LHCN-M2 (cell line): Measurements from ENCODE around the gene SNRNP27. TPM values are rescaled to one million over a fixed set of nuclear protein-coding genes. Genes with fewer than 3 reads are reported as not detected.
"Not testable (repeated sequence)": the region's sequence is repeated elsewhere in the genome, so short reads cannot be mapped to it uniquely, and the experiment has no call there.

Experiments used
- DNase-seq: peaks from one replicate; pipeline ENCODE4 v3.0.0-alpha.2; 2012; ENCODE audit warnings: low read depth
- total RNA-seq: library from RNA; depleted of rRNA; stranded (reverse); fragments of >200 nt; gene quantifications from 2 replicates; pipeline ENCODE4 v1.2.3, GENCODE V29; 2014; rRNA removed

SNRNP27 gene
- total RNA-seq, 1 experiment from 2014 or later: 93.7 TPM

DNA sequence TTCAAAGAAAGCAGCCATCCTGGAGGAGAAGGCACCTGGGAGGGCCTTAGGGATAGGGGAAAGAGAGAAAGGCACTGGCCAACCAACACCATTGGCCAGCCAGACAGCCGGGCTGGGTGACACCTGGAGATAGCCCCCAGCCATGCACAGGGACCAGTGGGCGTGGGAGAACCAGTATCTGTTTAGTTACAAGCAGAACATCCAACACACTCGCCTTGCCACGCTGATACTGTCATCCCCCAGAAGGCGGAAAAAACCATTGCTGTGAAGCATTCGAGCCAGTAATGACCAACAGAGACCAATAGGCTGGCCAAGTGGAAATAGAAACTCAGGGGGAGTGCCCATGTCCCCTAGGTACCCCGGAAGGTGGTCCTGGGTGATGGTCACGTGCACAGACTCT, 52.2 kb downstream of the SNRNP27 start:
- no peak for DNase-seq

DNA sequence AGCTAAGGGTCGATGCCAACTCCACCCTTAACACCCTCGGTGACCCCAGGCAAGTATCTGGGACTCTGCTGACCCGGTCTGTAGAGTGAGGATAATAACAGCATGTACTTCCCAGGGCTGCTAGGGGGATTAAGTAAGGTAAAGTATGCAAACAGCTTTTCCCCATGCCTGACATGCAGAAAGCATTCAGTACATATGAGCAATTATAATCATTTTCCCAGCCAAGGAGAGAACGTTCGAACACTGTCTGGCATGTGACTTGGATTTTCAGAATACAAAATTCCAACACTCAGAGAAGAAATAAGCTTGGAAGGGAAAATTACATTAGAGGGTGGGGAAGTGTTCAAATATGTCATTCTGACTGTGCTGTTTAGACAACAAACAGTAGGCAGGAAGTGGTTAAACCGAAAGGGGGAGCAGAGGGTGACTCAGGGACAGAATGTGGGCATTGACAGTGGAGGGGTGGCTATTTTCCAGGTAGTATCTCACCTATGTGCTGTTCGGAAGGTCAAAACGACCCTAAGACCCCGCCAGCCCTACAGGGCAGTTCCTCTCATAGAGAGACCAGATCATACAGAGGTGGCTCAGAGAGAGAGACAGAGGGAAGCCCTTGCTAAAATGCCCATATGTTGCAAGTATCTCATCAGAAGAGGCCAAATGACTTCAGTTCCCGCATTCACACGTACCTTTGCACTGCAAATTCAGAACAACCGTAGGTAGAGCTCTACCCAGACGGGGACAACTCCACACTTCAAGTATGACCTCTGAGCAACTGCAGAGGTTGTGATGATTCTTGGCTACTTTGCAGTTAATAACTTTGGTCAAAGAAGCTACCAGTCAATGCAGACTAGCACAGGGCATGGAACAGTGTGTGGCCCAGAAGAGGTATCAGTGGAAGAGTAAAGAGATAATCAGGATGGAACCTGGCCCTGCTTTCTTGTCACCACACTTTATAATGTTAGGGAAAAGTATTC, 52.9 kb downstream of the SNRNP27 start:
- DNase-seq: peak; percentile 73

DNA sequence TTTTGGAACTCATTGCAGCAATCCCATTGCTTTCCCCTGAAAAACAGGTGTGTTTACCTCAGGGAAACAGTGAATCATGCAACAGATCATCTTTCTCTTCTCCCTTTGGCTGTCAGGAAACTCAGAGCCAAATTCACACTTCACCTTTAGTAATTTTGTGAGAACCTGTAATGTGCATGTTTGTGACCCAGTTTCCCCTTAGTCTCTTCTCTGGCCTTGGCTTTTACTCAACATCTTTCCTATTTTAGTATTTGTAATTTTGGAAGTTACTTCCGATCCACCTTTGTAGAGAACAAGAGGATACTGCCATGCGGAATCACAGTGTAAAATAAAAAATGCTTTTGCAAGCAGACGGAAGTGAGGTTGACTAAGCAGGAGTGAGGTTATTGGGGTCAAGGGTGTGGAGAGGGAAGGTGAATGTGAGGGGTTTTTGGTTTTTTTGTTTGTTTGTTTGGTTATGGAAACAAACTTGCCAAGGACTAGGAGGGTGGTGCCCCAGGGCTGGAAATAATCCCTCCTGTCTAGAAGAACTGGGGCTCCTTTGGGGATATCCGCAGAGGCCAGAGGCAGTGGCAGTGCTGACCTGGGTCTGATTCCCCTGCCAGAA, 53.7 kb downstream of the SNRNP27 start:
- DNase-seq: no peak

DNA sequence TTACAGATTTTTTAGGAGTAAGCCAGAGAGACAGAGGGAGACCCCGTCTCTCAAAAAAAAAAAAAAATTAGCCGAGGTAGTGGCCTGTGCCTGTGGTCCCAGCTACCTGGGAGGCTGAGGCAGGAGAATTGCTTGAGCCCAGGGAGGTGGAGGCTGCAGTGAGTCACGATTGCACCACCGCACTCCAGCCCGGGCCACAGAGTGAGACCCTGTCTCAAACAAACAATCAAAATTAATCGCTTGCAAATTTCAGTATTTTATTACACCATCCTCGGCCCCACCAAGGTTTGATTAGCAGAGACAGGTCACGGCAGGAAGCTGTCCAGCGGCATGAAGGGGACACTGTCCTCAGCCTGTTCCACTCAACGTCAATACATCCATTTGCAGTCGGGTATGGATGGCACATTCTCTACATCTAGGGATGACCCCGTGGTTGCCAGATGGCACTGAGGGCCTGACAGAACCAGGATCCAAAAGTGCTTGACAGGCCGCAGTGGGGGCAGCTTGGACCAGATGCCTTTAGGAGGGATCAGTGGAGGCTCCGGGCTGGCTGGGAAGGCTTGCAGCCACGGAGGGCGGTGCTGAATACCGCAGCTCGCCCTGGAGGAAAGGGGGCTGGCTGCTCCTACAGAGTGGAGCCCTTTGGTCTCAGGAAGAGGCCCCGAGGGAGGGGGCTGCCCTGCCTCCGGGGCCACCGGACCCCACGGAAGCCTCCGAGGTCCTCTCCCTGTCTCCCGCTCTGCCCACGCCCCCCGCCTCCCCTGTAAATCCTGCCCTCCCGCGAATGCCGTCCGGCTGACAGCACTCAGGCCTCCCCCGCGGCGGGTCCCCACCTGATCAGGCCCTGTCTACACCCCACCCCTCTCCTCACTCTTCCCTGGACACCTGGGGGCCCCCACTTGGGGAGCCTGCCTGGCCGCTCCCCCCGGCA, 54.5 kb downstream of the SNRNP27 start:
- no peak for DNase-seq

DNA sequence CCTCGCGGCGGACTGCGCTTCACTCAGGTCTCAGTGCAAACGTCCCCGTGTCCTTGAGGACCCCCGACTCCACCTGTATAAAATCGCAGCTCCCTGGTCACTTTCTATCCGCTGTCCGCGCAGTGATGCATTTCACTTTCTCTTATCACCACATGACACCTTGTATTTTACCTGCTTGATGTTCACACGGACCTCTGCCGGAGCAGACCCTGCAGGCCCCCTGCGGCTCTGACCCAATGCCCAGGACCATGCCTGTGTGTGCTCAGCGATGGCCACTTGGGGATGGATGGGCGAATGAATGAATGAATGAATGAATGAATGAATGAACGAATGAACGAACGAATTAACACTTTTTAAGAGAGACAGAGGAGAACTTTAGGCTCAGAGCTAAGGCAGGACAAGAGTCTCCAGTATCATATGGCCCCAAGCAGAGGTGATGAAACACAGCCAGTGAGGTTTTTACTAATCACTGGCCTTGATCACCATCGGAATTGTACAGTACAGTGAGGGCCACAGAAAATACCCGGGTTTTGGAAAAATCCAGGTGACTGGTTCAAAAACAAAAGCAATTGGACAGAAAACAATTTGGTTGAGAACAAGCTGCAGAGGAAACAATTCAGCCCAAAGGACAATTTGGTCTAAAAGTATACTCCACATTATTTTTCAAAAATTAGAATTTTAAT, 55.3 kb downstream of the SNRNP27 start:
- no peak for DNase-seq

DNA sequence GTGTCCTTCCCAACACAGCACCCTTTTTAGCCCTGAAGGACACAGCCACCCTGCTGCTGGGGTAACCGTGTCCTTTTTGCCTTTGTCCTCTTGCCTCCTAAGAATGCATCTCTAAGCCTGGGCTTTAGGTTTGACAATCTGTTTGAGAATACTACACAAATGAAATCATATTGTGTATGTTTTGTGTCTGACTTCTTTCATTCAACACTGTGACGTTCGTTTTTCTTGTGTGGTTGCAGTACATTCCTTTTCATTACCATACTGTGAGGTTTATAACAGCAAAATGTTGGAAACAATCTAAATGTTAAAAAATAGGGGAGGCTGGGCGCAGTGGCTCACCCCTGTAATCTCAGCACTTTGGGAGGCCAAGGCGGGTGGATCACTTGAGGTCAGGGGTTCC, 56.5 kb downstream of the SNRNP27 start:
- DNase-seq: no peak

DNA sequence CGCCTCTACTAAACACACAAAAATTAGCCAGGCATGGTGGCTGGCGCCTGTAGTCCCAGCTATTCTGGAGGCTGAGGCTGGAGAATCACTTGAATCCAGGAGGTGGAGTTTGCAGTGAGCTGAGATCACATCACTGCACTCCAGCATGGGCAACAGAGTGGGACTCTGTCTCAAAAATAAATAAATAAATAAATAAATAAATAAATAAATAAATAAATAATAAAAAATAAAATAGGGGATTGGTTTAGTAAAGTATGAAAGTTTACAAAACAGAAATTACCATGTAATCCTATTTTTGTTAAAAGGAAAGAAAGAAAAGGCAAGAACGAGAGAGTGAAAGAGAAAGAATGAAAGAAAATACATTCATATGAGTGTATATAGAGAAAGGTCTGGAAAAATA, 56.9 kb downstream of the SNRNP27 start:
- not testable (repeated sequence) for DNase-seq

DNA sequence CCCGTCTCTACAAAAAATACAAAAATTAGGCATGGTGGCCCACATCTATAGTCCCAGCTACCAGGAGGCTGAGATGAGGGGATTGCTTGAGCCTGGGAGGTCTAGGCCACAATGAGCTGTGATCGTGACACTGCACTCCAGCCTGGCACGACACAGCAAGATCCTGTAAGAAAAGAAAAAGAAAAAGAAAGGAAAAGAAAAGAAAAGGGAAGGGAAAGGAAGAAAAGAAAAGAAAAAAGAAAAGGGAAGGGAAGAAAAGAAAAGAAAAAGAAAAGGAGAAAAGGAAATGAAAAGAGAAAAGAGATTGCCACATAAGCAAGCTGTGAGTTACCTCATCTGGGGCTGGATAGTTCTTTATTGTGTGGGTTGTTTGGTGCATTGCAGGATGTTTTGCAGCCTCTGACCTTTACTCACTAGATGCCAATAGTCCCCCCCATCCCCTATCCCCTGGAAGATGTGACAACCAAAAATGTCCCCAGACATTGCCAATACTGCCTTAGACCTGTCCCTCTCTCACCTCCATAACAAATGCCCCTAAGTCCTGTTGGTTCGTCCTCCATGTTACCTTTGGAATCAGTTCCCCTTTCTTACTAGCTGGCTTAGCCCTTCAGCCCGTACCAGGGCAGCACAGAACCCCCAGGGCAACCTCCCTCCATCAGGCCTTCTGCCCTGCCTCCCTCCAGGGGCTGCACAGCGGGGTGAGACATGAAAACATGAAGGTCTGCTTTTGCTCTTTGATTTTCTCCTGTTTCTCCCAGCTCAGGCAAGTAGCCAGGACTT, 58.8 kb downstream of the SNRNP27 start:
- no peak for DNase-seq

DNA sequence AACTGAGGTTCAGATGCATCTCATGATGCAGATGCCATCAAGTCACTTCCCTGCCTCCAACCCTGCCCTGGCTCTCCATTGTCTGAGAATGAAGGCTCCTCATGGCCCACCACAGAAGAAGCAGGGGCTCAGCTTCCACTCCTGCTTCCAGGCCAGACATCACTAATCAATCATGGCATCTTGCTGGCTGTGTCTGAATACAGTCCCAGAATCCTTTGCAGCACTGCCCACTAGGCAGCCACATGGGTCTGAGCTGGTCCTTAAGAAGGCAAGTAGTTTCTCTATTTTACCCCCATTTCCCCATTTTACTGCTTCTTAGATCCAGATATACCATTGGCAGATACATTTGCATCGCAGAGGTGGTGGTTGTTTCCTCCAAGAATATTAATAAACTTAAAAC, 60.3 kb downstream of the SNRNP27 start:
- no peak for DNase-seq

Other genes with a start within 250 kb of the SNRNP27 start
- 29.0 and 33.6 TPM in 2 replicates for gene ANXA4, start 151.8 kb upstream of the SNRNP27 start, total RNA-seq
- gene GMCL1, start 64.3 kb upstream of the SNRNP27 start, total RNA-seq: 6.7 and 9.1 TPM in 2 replicates
- 0.83 and 1.8 TPM in 2 replicates for gene MXD1, start 21.2 kb downstream of the SNRNP27 start, total RNA-seq
- gene ASPRV1, start 67.7 kb downstream of the SNRNP27 start, total RNA-seq: 0.34 TPM in 1 of 2 replicates, not detected in the other
- 39.0 and 49.7 TPM in 2 replicates for gene PCBP1, start 193.5 kb downstream of the SNRNP27 start, total RNA-seq